NCI-H146 (cell line): ENCODE measurements around the gene FSHB.
"Not testable (repeated sequence)": the region's sequence is repeated elsewhere in the genome, so short reads cannot be mapped to it uniquely, and the experiment has no call there.

Experiments used
- DNase-seq: peaks from one replicate; lab custom pipeline; 2025; lab: John Stamatoyannopoulos, UW

FSHB gene

GRCh38 chr11:30268638-30269037 is 37.8 kb downstream of the FSHB start:
- DNase-seq: not testable (repeated sequence)

- DNase-seq: no peak
Observed at GRCh38 chr11:30270671-30271070, 39.9 kb downstream of the FSHB start.

GRCh38 chr11:30277176-30277575 is 46.4 kb downstream of the FSHB start:
- DNase-seq: no peak

- no peak for DNase-seq
Observed at GRCh38 chr11:30279796-30280195, 49.0 kb downstream of the FSHB start.

- no peak for DNase-seq
Observed at GRCh38 chr11:30281476-30282288, 50.9 kb downstream of the FSHB start.

- no peak for DNase-seq
Observed at GRCh38 chr11:30282289-30282631, 51.4 kb downstream of the FSHB start.
